Left cardiac atrium (tissue), 4 donors: ENCODE data around the gene COL25A1. TPM values are rescaled to one million over a fixed set of nuclear protein-coding genes. Genes with fewer than 3 reads are reported as not detected.
A peak's percentile ranks its signal among the peaks of the same experiment; 100 is the strongest.

ENCODE experiments used
- ATAC-seq, 2 donors: fragments of 200-7000 bp; cut with Tn5 transposase; one replicate each; pipeline ENCODE4 v1.9.1; 2020; ENCODE audit warnings: mild to moderate bottlenecking in 2 of 2, moderate library complexity in 2 of 2
- DNase-seq: peaks from one replicate; pipeline ENCODE4 v3.0.0-alpha.2; 2020
- intact Hi-C, 2 donors: fragments of 100-400 bp; cut with DNase I; formaldehyde crosslinking; loops; one replicate each; pipeline versions ENCODE4 v1.14.1 to v1.15.1; 2022 to 2023
- total RNA-seq, 2 donors: library from RNA; stranded (reverse); fragmentation: NEBNext Ultra II Directional; extraction: Animal tissue kit (Norgen Biotek cat#: 25700); gene quantifications; one replicate each; pipeline ENCODE4 v1.2.1, GENCODE V29; 2021
- donor health status: DM: no; HTN: yes; CAD: no.
- donor health status: DM: no; HTN: yes; CAD: no; lungs with severe emphysema.
- donor health status: DM: yes; HTN: yes; CAD: no.
- donor health status: Dilated cardiomyopathy.

COL25A1 gene
- total RNA-seq, 2 donors from 2014 or later, result 0.74 to 1.5 TPM

DNA sequence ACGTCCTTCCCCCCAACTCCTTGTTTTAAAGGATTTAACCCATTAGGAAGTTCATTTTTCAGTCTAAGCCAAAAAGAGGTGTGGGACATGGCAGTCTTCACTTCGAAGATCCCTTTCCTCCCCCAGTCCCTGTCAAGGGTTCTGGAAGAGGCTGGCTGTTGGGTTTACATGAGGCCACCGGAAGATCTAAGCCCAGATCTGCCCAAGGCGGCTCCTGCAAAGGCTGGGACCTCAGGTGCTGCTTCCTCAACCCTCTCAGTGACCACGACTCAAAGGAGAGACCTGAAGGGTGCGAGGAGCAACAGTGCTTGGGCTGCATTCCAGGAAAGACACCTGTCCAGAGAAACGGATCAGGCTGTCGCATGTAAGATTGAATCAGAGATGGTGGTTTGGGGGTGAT is 516.1 kb downstream of the COL25A1 start:
- no peak for ATAC-seq
- DNase-seq, result no peak
- intact Hi-C loops, result no loop called here

- DNase-seq (no peak), ATAC-seq (no peak)
- intact Hi-C loops, result no loop called here
These were observed 518.6 kb downstream of the COL25A1 start for GRCh38 chr4:108783665-108784463.

DNA sequence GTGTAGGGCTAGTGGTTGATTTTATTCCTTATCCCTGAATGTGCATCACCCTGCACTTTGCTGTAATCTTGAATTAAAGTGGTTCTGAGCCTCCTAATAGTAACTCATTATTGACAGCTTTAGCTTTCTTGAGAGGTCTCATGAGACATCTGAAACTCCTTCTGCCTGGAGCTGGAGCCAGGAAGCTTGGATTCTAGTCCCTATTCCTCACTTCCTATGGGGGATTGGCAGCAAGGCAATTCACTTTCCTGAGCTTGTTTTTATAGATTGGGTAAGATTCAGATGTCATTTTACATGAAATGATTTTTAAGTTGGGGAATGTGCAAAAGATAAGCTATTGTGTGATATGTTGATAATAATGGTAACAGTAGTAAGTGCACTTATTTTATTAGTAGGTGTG is 522.5 kb downstream of the COL25A1 start:
- ATAC-seq (no peak), DNase-seq (no peak)
- intact Hi-C loops, result no loop called here

DNA sequence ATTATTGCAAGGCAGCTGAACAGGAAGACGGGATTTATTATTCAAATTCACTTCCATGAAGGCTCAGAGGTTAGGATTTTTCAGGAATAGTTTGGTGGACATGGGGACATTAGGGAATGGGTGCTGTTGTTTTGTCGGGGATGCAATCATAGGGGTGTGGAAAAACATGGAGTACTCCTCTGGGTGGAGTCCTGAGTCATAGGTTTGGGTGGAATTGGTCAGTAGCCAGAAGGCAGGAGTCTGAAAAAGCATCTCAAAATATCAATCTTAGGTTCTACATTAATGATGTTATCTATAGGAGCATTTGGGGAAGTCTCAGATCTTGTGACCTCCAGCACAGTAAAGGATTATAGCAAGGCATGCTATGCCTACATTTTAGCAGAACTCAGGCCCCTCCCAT is 525.1 kb downstream of the COL25A1 start:
- DNase-seq, result no peak
- intact Hi-C loops, result no loop called here
- peak in 1 of 2 donors; percentile 32 for ATAC-seq

DNA sequence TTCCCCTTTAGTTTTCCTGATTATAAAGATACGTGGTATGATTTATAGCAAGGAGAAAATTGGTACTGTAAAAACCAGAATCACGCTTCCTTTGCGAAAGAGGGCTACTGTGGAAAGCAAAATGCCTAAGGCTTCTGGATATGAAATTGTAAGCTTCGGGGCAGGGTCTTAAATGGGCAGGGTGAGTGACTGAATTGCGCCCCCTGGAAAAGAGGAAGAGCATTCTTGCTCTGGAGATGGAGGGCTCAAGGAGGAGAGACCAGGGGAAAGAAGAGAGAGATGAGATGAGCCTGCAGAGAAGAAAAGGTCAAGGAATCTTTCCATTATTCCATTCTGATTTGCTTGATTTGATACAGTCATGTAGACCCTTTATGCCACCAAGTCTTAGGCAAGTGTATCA is 526.5 kb downstream of the COL25A1 start:
- DNase-seq, result no peak
- ATAC-seq, result no peak
- intact Hi-C loops, result no loop called here

DNA sequence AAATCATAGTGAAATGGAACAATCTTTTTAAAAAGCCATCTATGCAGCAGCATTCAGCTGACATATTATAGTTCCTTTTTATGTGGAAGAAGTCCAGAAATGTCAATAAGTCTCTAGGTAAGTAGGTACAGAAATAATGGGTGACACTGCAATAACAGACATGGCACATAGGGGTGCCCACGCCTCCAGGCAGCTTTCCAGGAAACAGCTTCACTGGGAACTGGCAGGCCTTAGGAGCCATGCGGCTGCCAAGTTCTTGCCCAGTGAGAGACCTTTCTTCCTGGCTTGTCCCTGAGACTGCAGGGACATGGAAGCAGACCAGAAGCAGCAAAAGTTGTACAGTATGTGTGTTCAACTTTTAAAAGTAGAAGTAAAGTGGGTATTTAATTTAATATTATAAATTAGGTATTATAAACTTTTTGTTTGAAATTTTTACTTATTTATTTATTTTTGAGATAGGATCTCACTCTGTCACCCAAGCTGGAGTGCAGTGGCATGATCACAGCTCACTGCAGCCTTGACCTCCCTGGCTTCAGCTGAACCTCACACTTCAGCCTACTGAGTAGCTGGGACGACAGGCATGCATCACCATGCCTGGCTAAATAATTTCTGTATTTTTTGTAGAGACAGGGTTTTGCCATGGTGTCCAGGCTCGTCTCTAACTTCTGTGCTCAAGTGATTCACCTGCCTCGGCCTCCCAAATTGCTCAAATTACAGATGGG is 527.5 kb downstream of the COL25A1 start:
- intact Hi-C loops, result no loop called here
- DNase-seq (peak; percentile 73), ATAC-seq (peak; percentile 90 to 95)

DNA sequence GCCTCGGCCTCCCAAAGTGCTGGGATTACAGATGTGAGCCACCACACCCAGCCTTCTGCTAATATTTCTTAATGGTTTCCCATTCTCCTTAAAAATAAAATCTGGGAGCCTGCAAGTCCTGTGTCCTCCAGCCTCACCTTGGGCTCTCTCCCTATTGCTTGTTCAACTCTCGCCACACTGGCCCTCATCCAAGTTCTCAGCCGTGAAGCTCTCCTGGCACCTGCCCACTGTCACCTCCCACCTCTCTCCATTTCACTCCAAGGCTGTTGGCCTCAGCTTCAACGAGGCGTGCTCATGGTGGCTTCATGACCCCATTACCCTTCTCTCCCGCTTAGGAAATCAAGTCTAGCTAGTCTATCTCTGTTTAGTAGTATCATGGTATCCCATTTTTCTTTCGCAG is 530.1 kb downstream of the COL25A1 start:
- intact Hi-C loops, result no loop called here
- DNase-seq (peak; percentile 27), ATAC-seq (peak in 1 of 2 donors; percentile 59)

DNA sequence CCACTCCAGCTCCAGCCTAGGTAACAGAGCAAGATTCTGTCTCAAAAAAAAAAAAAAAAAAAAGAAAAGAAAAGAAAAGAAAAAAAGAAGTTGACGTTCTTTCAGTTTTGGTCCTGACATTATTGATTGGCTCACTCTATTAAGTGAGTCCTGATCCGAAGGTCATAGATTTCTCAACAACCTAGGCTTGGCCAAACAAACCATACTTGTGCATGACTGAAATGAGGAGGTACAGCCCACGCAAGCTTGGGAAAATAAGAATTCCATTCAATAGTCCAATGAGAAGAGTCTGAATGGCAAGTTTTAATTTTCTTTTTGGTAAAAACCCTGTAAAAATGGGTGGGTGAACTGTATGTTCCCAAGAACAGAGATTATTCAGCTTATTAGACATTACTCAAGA is 536.4 kb downstream of the COL25A1 start:
- no peak for DNase-seq
- ATAC-seq, result no peak
- intact Hi-C loops, result no loop called here

DNA sequence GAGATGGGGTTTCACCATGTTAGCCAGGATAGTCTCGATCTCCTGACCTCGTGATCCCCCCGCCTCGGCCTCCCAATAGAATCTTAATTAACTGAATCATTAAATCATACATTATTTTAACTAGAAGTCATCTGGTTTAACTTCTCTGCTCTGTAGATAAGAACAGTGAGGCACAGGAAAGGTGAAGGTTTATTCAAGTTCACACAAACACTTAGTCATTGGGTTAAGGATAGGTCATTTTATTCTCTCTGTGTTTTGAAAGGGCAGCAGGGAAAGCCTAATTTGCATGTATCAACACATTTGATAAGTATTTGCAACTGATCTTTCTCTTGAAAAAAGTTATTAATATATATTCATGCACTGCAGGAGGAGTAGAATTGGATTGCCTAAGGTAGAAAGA is 538.5 kb downstream of the COL25A1 start:
- ATAC-seq, result no peak
- intact Hi-C loops, result no loop called here
- DNase-seq, result no peak

GRCh38 chr4:108763226-108763593 is 539.2 kb downstream of the COL25A1 start:
- intact Hi-C loops, result no loop called here
- ATAC-seq (peak; percentile 8 to 62), DNase-seq (no peak)

GRCh38 chr4:108762559-108763225 is 539.8 kb downstream of the COL25A1 start, which contains the start of gene ETNPPL:
ETNPPL (minus strand) TSS chr4:108763053; CDS start chr4:108762898, 155 bp downstream.
- ATAC-seq (peak; percentile 74 to 87), DNase-seq (peak; percentile 47)
- intact Hi-C loops, result no loop called here

Other genes starting within 250 kb of the COL25A1 start
- 10 to 100 TPM; 25.5 to 28.6 TPM for gene SEC24B, start 131.2 kb upstream of the COL25A1 start, total RNA-seq